CD14-positive monocyte (primary cell): ENCODE measurements around the gene MYL1. TPM values are rescaled to one million over a fixed set of nuclear protein-coding genes. Genes with fewer than 3 reads are reported as not detected.

Experiments used
- DNase-seq, 3 donors: peaks; one replicate each; pipeline ENCODE4 v3.0.0-alpha.2; 2011 to 2022
- H2AFZ ChIP-seq: 2 replicates; pipeline ENCODE4 v1.6.0; 2012; ENCODE audit warnings: mild to moderate bottlenecking, low read depth, low read length, inconsistent platforms; ENCODE audit not compliant: insufficient read depth, poor library complexity, severe bottlenecking
- H3K27ac ChIP-seq, 2 donors: 1 replicate in 1 of 2; 2 replicates in 1 of 2; pipeline ENCODE4 v1.5.1; 2012 to 2013; ENCODE audit warnings: low read length in 2 of 2, control low read depth in 1 of 2, inconsistent platforms in 1 of 2, low read depth in 1 of 2, mild to moderate bottlenecking in 1 of 2
- H3K27me3 ChIP-seq, 2 donors: one replicate each; pipeline versions ENCODE4 v1.6.0 to v1.6.1; 2011 to 2013; ENCODE audit warnings: low read length in 2 of 2; ENCODE audit not compliant: control insufficient read depth in 2 of 2, insufficient read depth in 2 of 2
- H3K36me3 ChIP-seq, 2 donors: replicated peaks in 1 of 2; 1 replicate in 1 of 2; 2 replicates in 1 of 2; pipeline versions ENCODE4 v1.5.1 to v1.6.1; 2012 to 2013; ENCODE audit warnings: low read length in 2 of 2, control low read depth in 1 of 2, inconsistent platforms in 1 of 2, mild to moderate bottlenecking in 1 of 2; ENCODE audit not compliant: insufficient read depth in 2 of 2, control insufficient read depth in 1 of 2
- H3K4me1 ChIP-seq, 2 donors: 1 replicate in 1 of 2; 2 replicates in 1 of 2; pipeline versions ENCODE4 v1.5.1 to v1.6.1; 2012 to 2013; ENCODE audit warnings: low read length in 2 of 2, control low read depth in 1 of 2, inconsistent platforms in 1 of 2, mild to moderate bottlenecking in 1 of 2, moderate library complexity in 1 of 2; ENCODE audit not compliant: insufficient read depth in 2 of 2, control insufficient read depth in 1 of 2
- H3K4me2 ChIP-seq: replicated peaks from 2 replicates; pipeline ENCODE3; 2012; ENCODE audit warnings: low read length, moderate library complexity, mild to moderate bottlenecking; ENCODE audit not compliant: poor library complexity, severe bottlenecking; ENCODE audit errors: extremely low read depth
- H3K4me3 ChIP-seq, 3 experiments: fragments of 200-600 bp in 1 of 3; sonication (generic) in 1 of 3; replicated peaks in 1 of 3; 1 replicate in 2 of 3; 2 replicates in 1 of 3; pipeline ENCODE4 v1.5.1; 2011 to 2013; ENCODE audit warnings: low read length in 3 of 3, mild to moderate bottlenecking in 3 of 3, control low read depth in 2 of 3, low read depth in 2 of 3, inconsistent platforms in 1 of 3, moderate library complexity in 1 of 3
- H3K79me2 ChIP-seq: 2 replicates; pipeline ENCODE4 v1.6.0; 2012; ENCODE audit warnings: mild to moderate bottlenecking, control low read depth, inconsistent platforms, low read length, moderate library complexity; ENCODE audit not compliant: insufficient read depth
- H3K9ac ChIP-seq: 2 replicates; pipeline ENCODE4 v1.6.0; 2017; ENCODE audit warnings: low read length, mild to moderate bottlenecking; ENCODE audit not compliant: insufficient read depth, poor library complexity, severe bottlenecking
- H3K9me3 ChIP-seq, 2 donors: replicated peaks in 1 of 2; 1 replicate in 1 of 2; 2 replicates in 1 of 2; pipeline versions ENCODE4 v1.5.1 to v1.6.1; 2012 to 2013; ENCODE audit warnings: low read length in 2 of 2, control low read depth in 1 of 2; ENCODE audit not compliant: control insufficient read depth in 1 of 2, insufficient read depth in 1 of 2
- H4K20me1 ChIP-seq: 2 replicates; pipeline ENCODE4 v1.6.0; 2012; ENCODE audit warnings: mild to moderate bottlenecking, low read length, control low read depth, moderate library complexity; ENCODE audit not compliant: insufficient read depth
- H3K27ac Mint-ChIP-seq, 7 donors: one replicate each; pipeline ENCODE4 v1.8.0; 2020; ENCODE audit warnings: mild to moderate bottlenecking in 7 of 7, mixed read lengths in 7 of 7, moderate library complexity in 6 of 7, inconsistent platforms in 2 of 7
- H3K27me3 Mint-ChIP-seq, 3 donors: one replicate each; pipeline ENCODE4 v1.8.0; 2021 to 2022; ENCODE audit warnings: low read depth in 3 of 3, mild to moderate bottlenecking in 3 of 3, mixed read lengths in 3 of 3, moderate library complexity in 3 of 3, inconsistent platforms in 1 of 3
- H3K36me3 Mint-ChIP-seq, 2 donors: one replicate each; pipeline ENCODE4 v1.8.0; 2020; ENCODE audit warnings: mixed read lengths in 2 of 2, inconsistent platforms in 1 of 2, mild to moderate bottlenecking in 1 of 2
- H3K4me1 Mint-ChIP-seq: one replicate; pipeline ENCODE4 v1.8.0; 2020; ENCODE audit warnings: mild to moderate bottlenecking, mixed read lengths
- H3K4me3 Mint-ChIP-seq, 2 donors: one replicate each; pipeline ENCODE4 v1.8.0; 2020; ENCODE audit warnings: mild to moderate bottlenecking in 2 of 2, mixed read lengths in 2 of 2, moderate library complexity in 1 of 2
- H3K9me3 Mint-ChIP-seq, 7 donors: one replicate each; pipeline ENCODE4 v1.8.0; 2020 to 2022; ENCODE audit warnings: mixed read lengths in 7 of 7, mild to moderate bottlenecking in 6 of 7, moderate library complexity in 6 of 7, inconsistent platforms in 2 of 7
- CTCF ChIP-seq: fragments of 200-600 bp; IDR thresholded peaks from one replicate; pipeline ENCODE4 v1.8.0; 2022; ENCODE audit warnings: antibody characterized with exemption, mild to moderate bottlenecking
- WGBS: methylation state at CpG from one replicate; pipeline ENCODE4 v1.1.5; 2013; ENCODE audit warnings: missing lambda C conversion rate; ENCODE audit not compliant: insufficient coverage; 5-methylcytosine and 5-hydroxymethylcytosine counted together
- intact Hi-C, 2 donors: fragments of 100-400 bp; cut with micrococcal nuclease; formaldehyde crosslinking; loops; one replicate each; pipeline versions ENCODE4 v1.15.0 to v1.15.1; 2023
- polyA plus RNA-seq, 3 donors: library from polyadenylated mRNA; depleted of rRNA in 1 of 3; unstranded in 2 of 3; stranded (reverse) in 1 of 3; fragments of 300-500 nt in 2 of 3; fragments of >200 nt in 1 of 3; fragmentation: Illumina TruSeq in 2 of 3; gene quantifications; 1 replicate in 2 of 3; 2 replicates in 1 of 3; pipeline ENCODE4 v1.2.3, GENCODE V29; 2012 to 2021

Gene MYL1
- polyA plus RNA-seq, 3 donors, result not detected

- Histone ChIP-seq H3K9me3 (no peaks in the 10 kb centered on the region), H3K36me3 (no peaks in the 10 kb centered on the region), H3K4me2 (no peak overlapping the region), H3K27me3 (no peaks in the 10 kb centered on the region), H3K4me3 (no peak overlapping the region), H2AFZ (no peak overlapping the region), H4K20me1 (no peaks in the 10 kb centered on the region), H3K4me1 (no peaks in the 10 kb centered on the region), H3K27ac (no peak overlapping the region), H3K9ac (no peak overlapping the region), H3K79me2 (no peaks in the 10 kb centered on the region)
- peaks cover 0 to 2% (median 0%) of the 10 kb centered on the region in 7 donors for H3K9me3 Mint-ChIP-seq
- no peak overlapping the region for H3K27ac Mint-ChIP-seq
- no peak overlapping the region for H3K4me3 Mint-ChIP-seq
- TF ChIP-seq CTCF, result no peak
- no peaks in the 10 kb centered on the region for H3K4me1 Mint-ChIP-seq
- no CpG with 5 or more reads among the region's 3 CpGs for WGBS
- intact Hi-C loops, result no loop called here
- H3K27me3 Mint-ChIP-seq, result peaks cover 0 to 3% (median 0%) of the 10 kb centered on the region in 3 donors
- DNase-seq, result no peak
- H3K36me3 Mint-ChIP-seq, result no peaks in the 10 kb centered on the region
These were observed 12.6 kb downstream of the MYL1 start for GRCh38 chr2:210302326-210302725.

GRCh38 chr2:210299866-210300373 lies 15.1 kb downstream of the MYL1 start:
- intact Hi-C loops, result no loop called here
- no peak overlapping the region for H3K4me2 ChIP-seq
- no peak overlapping the region for H2AFZ ChIP-seq
- no peaks in the 10 kb centered on the region for H3K27me3 ChIP-seq
- H3K79me2 ChIP-seq, result no peaks in the 10 kb centered on the region
- Mint-ChIP-seq H3K27ac (no peak overlapping the region), H3K9me3 (peaks cover 0 to 2% (median 0%) of the 10 kb centered on the region in 7 donors), H3K27me3 (peaks cover 0 to 3% (median 0%) of the 10 kb centered on the region in 3 donors), H3K36me3 (no peaks in the 10 kb centered on the region), H3K4me3 (no peak overlapping the region), H3K4me1 (no peaks in the 10 kb centered on the region)
- no peak overlapping the region for H3K27ac ChIP-seq
- no peaks in the 10 kb centered on the region for H3K9me3 ChIP-seq
- WGBS, result 88% methylated on average over 1 of the region's 3 CpGs
- H4K20me1 ChIP-seq, result no peaks in the 10 kb centered on the region
- H3K4me3 ChIP-seq, result no peak overlapping the region
- no peak for TF ChIP-seq CTCF
- no peaks in the 10 kb centered on the region for H3K36me3 ChIP-seq
- no peak overlapping the region for H3K9ac ChIP-seq
- no peaks in the 10 kb centered on the region for H3K4me1 ChIP-seq
- DNase-seq, result no peak
